GM12874 (cell line): ENCODE measurements around the gene IL17REL.

Source experiments
- CTCF ChIP-seq: IDR thresholded peaks from 2 replicates; pipeline ENCODE4 v1.5.1; 2011; ENCODE audit warnings: low read depth, mild to moderate bottlenecking, control low read depth, low read length, moderate library complexity; ENCODE audit not compliant: insufficient read depth

The IL17REL gene

DNA sequence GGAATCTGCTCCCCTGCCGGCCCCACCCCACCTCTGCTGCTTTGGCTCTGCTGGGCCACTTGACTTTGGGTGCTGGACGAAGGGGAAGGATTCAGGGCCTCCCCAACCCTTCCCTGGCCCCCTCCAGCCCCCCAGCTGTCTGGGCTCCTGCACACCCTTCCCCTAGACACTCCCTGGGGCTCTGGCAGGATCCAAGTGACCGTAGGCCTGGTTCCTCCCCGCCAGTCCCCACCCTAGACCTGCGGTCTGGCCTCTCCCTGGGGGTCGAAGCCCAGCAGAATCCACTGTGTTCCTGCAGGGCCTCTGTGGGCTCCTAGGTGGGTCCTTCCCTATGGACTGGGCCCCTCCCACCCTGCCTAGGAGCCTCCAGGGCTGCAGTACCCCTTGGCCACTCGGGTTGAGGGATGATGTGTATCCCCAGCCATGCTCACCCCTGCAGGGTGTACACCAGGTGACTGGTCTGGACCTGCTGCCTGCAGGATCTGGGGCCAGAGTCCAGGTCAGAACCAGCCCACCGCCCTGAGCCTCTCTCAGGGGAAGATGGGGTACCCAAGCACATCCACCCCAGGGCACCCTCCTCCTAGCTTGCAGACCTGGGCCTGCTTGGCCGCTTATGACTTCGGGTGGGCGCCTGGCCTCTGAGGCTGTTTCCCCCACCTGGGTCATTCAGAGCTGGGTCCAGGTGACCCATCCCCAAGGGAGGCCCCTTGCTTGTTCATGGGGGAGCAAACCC, 46.4 kb downstream of the IL17REL start:
- TF ChIP-seq CTCF: no peak

- TF ChIP-seq CTCF: no peak
Measured at GRCh38 chr22:49965091-49966040, 47.2 kb downstream of the IL17REL start.

DNA sequence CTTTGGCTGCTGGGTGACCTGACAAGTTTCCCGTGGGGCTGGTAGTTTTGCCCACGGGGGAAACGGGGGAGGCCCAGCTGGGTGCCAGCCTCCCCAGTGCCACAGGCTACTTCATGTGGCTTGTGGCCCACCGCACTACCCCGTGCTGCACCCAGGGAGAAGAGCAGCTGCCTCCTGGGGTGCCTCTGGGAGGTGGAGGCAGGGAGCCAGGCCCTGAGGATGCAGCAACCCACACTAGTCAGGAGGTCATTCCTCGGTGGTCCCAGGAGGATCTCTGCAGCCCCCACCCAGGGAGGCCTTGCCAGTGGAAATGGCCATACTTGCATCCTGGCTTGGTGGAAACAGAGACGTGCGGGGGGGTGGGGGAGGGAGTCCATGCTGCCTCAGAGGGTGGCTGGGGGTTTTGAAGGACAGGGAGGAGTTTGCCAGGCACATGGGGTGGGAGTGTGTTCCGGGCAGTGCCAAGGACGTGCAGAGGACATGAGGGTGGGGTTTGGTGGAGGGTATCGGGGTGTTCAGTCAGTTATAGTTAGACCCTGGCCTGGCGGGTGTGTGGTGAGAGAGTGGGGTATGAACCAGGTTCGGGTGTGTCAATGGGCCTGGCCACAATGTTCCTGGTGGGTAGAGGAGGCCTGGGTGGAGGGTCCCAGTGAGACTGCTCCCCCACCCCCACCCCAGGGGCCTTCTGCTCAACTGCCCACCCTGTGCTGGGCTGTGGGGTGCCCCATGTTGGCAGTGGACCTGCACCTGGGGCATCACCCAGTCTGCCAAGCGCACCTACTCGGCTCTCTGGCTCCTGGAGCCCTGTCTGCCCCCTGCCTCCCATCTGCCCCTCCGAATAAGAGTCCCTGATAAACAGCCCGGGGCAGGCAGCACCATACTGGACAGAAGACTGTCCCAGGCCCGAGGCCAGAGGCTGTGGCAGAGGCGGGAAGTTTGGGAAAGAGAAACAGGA, 48.2 kb downstream of the IL17REL start:
- TF ChIP-seq CTCF: no peak

DNA sequence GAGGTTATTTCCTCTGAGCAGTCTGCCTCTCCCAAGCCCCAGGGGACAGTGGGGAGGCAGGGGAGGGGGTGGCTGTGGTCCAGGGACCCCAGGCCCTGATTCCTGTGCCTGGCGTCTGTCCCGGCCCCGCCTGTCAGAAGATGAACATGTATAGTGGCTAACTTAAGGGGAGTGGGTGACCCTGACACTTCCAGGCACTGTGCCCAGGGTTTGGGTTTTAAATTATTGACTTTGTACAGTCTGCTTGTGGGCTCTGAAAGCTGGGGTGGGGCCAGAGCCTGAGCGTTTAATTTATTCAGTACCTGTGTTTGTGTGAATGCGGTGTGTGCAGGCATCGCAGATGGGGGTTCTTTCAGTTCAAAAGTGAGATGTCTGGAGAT, 48.9 kb downstream of the IL17REL start:
- TF ChIP-seq CTCF: no peak

- TF ChIP-seq CTCF: no peak
Measured at GRCh38 chr22:49962751-49963646, 49.6 kb downstream of the IL17REL start.

DNA sequence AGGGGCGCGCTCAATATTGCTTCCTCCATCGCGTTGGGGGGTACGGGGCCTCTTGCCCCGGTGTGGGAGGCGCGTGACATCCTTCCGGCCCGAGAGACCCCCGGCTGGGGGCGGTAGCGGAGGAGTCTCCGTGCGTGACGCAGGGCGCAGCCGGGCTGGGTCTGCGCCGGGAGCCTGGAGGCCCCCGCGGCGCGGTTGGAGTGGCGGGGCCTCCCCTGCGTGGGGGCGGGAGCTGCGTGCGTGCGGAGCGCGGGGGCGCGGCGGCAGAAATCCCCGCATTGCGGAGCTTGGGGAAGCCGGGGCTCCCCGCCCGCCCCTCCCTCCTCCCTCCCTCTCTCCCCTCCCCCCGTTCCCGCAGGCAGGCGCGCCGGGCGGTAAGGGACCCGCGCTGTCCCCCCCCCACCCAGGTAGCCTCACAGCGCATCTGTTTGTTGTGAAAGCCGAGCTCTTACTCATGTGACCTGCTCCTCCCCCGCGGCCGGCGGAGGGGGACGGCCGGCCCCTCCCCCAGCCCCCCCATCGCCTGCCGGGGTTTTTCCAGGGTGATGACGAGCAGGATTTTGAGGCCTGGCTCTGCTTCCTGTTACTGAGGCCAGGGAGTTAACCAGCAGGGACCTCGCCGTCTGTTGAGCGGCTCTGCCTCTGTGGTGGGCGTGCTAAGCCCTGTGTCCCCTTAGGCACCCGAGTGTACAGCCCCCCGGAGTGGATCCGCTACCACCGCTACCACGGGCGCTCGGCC, 50.4 kb downstream of the IL17REL start:
- TF ChIP-seq CTCF: no peak
